Raji (cell line): ENCODE measurements around the gene ST14.

ENCODE experiments used
- POLR2A ChIP-seq: IDR thresholded peaks from 2 replicates; pipeline ENCODE4 v1.6.1; 2011; ENCODE audit warnings: low read depth, low read length, control low read depth; ENCODE audit not compliant: insufficient read depth

ST14 gene

GRCh38 chr11:130159657-130160497 is at the start of gene ST14:
ST14 (plus strand) TSS chr11:130159782; CDS start chr11:130159980, 198 bp downstream.
- peak; percentile 66 for TF ChIP-seq POLR2A

- TF ChIP-seq POLR2A: no peak
These were observed 49.1 kb upstream of the ST14 start for GRCh38 chr11:130110339-130111108.

- TF ChIP-seq POLR2A: no peak
These were observed 47.3 kb upstream of the ST14 start for GRCh38 chr11:130112071-130112830.

DNA sequence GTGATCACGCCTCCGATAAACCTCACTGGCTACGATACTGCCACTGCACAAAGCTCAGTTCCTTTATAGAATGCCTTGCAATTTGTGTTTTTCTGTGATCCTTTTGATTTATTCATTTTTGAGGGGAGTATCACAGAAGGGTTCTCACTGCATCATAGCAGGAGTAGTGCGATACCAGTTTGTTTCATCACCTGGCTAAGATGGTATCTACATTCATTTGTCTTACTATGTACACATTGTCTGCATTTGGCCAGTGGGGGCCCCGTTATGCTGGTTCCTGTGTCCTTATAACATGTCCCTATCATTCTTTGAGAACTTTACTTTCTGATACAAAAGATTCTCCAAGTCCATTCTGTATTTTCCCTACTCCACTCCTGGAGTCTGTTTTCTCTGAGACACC is 45.3 kb upstream of the ST14 start:
- no peak for TF ChIP-seq POLR2A

DNA sequence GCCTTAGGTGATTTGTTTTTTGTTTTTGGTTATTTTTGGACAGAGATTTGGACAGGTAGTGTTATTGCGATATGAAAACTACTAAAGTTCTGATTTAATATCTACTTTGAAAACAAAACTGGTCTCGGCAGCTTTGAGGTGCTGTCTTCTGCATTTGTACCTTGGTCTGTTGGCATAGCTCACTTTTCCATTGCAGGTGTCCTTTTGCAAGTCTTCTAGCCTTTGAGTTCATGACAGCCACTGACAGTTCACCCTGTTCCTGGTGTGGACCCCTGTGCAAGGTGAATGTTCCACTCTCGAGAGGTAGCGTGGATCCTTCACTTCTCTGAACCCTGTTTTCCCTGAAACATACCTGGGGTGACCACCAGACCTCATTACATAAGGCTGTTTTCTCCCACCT is 44.9 kb upstream of the ST14 start:
- TF ChIP-seq POLR2A: no peak

DNA sequence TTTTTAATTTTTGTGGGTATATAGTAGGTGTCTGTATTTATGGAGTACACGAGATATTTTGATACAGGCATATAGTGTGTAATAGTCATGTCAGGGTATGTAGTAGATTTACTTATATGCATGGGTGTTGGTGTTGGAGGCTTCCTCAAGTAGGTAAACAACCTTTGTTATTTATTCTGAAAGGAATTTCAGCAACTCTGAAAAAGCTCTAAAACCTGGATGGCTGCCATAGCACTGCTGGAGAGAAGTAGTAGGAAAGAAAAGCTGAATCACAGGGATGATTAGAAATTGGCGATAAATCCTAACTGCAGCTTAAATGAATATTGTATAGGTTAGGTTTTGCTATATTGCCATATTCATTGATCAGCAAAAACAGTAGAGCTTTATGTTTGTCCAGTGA is 44.4 kb upstream of the ST14 start:
- no peak for TF ChIP-seq POLR2A

- TF ChIP-seq POLR2A: no peak
These were observed 41.4 kb upstream of the ST14 start for GRCh38 chr11:130118165-130118564.

DNA sequence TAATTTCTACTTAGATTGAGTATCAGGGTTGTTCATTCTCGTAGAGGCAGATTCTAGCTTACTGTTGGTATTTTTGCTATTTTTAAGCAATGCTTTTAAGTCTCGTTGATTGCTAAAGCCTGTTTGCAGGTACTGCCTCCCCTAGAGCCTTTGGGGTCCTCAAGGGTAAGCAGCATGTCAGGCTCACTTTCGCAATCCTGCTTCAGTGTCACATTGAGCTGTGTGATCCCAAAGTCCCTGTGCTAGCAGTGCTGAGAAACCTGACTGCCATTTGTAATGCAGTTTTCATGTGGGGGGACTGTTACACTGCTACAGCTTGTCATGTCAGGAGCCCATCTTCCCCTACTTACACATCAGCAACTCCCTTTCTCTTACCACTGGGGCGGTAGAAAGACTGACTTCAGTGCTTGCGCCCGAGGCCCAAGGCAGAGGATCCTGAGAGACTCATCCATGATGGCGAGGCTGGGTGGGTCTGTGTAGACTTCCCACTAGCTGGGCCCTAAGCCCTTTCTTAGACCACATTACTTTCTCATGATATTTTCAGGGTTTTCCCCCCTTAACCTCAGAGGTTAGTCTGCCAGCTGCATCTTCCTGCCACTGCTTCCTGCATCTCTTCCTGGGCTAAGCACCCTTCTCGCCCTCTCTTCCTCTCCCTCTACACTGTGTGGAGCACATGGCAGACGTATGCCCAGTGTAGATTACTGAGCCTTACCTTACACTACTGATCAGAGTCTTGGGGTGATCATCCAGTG is 40.8 kb upstream of the ST14 start:
- TF ChIP-seq POLR2A: no peak

- no peak for TF ChIP-seq POLR2A
These were observed 39.5 kb upstream of the ST14 start for GRCh38 chr11:130120045-130120444.

- TF ChIP-seq POLR2A: no peak
These were observed 38.1 kb upstream of the ST14 start for GRCh38 chr11:130121445-130121978.

GRCh38 chr11:130122141-130122575 is 37.4 kb upstream of the ST14 start:
- no peak for TF ChIP-seq POLR2A

DNA sequence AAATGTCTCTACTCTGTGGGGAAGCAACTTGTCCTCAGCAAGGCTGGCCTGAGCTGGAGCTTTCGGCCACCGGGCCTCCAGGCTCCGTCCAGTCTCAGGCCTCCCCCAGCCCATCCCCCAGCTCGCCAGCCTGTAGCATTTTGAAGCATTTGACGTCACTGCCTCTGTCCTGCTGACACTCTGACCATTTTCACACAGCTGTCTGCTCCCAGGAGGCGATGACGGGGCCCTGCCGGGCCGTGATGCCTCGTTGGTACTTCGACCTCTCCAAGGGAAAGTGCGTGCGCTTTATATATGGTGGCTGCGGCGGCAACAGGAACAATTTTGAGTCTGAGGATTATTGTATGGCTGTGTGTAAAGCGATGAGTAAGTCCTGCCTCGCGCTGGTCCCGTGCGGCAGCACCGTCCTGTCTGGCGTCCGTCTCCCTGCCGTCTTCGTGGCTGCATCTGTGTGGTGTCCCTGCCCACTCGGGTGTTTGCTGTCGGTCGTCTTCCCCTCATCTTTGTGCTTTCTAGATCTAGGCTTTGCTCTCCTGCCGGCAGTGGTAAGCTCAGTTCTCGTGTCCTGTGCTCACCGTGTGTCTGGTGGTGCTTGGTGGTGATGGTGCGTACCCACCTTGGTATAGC is 36.1 kb upstream of the ST14 start:
- no peak for TF ChIP-seq POLR2A

GRCh38 chr11:130124096-130124495 is 35.5 kb upstream of the ST14 start:
- TF ChIP-seq POLR2A: no peak

- TF ChIP-seq POLR2A: no peak
These were observed 33.9 kb upstream of the ST14 start for GRCh38 chr11:130125638-130126037.
